ENCODE data around the gene REEP5. TPM values are rescaled to one million over a fixed set of nuclear protein-coding genes. Genes with fewer than 3 reads are reported as not detected.

Gene REEP5
- total and polyA plus RNA-seq, 2 donors from 2014 or later, result 132 to 157 TPM

DNA sequence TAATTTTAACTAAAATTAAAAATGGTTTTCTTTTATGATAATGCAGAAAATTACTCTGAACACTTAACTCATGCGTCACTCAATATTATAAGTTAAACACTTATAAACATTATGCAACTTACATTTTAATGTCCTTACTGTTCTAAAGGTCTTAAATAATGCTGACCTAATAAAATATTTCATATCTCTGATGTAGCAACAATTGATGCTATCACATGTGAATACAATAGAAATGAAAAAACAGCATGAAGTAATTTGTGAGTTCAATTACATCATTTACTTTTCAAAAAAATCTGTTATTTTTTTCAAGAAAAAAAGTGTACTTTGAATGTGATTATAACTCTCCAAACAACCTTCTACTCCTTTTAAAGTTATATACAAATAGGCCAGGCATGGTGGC is 26.4 kb upstream of the REEP5 start:
- H3K27ac ChIP-seq (ENCODE audit: low read depth in 2 of 2, low read length in 2 of 2), result no peak overlapping the region
- no peak for FAIRE-seq

DNA sequence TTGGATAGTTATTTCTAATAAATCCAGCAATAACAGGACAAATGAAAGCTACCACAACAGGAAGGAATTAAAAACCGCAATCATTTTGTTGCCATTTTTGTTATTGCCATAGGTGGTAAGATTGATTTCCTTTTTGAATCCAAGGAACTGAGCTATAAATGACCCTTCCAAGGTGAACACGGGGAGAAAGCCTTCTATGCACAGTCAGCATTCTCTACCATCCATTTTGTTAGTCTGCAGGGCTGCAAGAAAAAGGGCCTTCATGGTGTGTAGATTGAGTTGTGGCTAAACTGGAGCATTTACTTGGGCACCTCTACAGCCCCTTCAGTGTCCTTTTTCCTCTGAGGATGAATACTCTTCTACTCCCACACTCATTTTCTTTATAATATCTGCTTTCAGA is 18.6 kb upstream of the REEP5 start:
- Histone ChIP-seq H3K4me3 (ENCODE audit: low read length in 3 of 3) (no peak overlapping the region), H3K36me3 (ENCODE audit: control insufficient read depth in 2 of 3, insufficient read depth in 3 of 3, low read length in 3 of 3) (no peaks in the 10 kb centered on the region), H3K9me3 (ENCODE audit: control insufficient read depth in 2 of 3, insufficient read depth in 1 of 3, low read length in 3 of 3) (no peaks in the 10 kb centered on the region), H3K9ac (ENCODE audit: low read length in 3 of 3) (no peak overlapping the region), H3K4me1 (ENCODE audit: control insufficient read depth in 2 of 3, insufficient read depth in 2 of 3, low read depth in 1 of 3, low read length in 3 of 3) (no peaks in the 10 kb centered on the region), H3K27ac (ENCODE audit: low read depth in 2 of 2, low read length in 2 of 2) (no peak overlapping the region), H3K27me3 (ENCODE audit: control insufficient read depth, insufficient read depth, low read length) (no peaks in the 10 kb centered on the region)
- DNase-seq (no peak), FAIRE-seq (no peak)
- intact Hi-C loops (cut with DNase I), result no loop called here
- TF ChIP-seq, protein P1, sequence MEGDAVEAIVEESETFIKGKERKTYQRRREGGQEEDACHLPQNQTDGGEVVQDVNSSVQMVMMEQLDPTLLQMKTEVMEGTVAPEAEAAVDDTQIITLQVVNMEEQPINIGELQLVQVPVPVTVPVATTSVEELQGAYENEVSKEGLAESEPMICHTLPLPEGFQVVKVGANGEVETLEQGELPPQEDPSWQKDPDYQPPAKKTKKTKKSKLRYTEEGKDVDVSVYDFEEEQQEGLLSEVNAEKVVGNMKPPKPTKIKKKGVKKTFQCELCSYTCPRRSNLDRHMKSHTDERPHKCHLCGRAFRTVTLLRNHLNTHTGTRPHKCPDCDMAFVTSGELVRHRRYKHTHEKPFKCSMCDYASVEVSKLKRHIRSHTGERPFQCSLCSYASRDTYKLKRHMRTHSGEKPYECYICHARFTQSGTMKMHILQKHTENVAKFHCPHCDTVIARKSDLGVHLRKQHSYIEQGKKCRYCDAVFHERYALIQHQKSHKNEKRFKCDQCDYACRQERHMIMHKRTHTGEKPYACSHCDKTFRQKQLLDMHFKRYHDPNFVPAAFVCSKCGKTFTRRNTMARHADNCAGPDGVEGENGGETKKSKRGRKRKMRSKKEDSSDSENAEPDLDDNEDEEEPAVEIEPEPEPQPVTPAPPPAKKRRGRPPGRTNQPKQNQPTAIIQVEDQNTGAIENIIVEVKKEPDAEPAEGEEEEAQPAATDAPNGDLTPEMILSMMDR (IDR thresholded peaks at IDR 0.05; ENCODE audit: borderline replicate concordance, extremely low read depth, insufficient read depth), result no peak

More for the DNA sequence above, 26.4 kb upstream of the REEP5 start:
- H3K36me3 ChIP-seq (ENCODE audit: control insufficient read depth in 2 of 3, insufficient read depth in 3 of 3, low read length in 3 of 3), result no peaks in the 10 kb centered on the region
- no peaks in the 10 kb centered on the region for H3K4me1 ChIP-seq (ENCODE audit: control insufficient read depth in 2 of 3, insufficient read depth in 2 of 3, low read depth in 1 of 3, low read length in 3 of 3)
- no peaks in the 10 kb centered on the region for H3K27me3 ChIP-seq (ENCODE audit: control insufficient read depth, insufficient read depth, low read length)
- H3K9me3 ChIP-seq (ENCODE audit: control insufficient read depth in 2 of 3, insufficient read depth in 1 of 3, low read length in 3 of 3), result no peaks in the 10 kb centered on the region
- no peak overlapping the region for H3K9ac ChIP-seq (ENCODE audit: low read length in 3 of 3)
- no peak for DNase-seq
- intact Hi-C loops (cut with DNase I), result no loop called here
- TF ChIP-seq, protein P1 (IDR thresholded peaks at IDR 0.05; ENCODE audit: borderline replicate concordance, extremely low read depth, insufficient read depth), result no peak
- no peak overlapping the region for H3K4me3 ChIP-seq (ENCODE audit: low read length in 3 of 3)

DNA sequence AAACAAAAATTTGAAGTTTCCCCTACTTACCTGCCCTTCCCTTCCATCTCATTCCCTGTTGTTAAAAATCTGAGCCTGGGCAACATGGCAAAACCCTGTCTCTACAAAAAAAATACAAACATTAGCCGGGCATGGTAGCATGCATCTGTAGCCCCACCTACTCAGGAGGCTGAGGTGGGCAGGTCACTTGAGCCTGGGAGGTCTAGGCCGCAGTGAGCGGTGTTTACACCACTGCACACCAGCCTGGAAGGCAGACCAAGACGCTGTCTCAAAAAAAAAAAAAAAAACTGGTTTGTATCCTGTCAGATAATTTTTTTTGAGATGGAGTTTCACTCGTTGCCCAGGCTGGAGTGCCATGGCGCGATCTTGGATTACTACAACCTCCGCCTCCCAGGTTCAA is 16.3 kb upstream of the REEP5 start:
- TF ChIP-seq, protein P1 (IDR thresholded peaks at IDR 0.05; ENCODE audit: borderline replicate concordance, extremely low read depth, insufficient read depth), result no peak

DNA sequence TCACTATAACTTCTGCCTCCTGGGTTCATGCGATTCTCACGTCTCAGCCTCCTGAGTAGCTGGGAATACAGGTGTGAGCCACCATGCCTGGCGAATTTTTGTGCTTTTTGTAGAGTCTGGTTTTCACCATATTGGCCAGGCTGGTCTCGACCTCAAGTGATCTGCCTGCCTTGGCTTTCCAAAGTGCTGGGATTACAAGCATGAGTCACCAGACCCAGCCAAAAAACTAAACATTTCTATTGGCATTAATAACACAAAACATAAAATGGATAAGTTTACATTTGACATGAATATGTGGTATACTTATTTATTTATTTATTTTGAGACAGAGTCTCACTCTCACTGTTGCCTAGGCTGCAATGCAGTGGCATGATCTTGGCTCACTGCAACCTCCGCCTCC is 13.6 kb upstream of the REEP5 start:
- intact Hi-C loops (cut with DNase I), result no loop called here
- Histone ChIP-seq H3K27me3 (ENCODE audit: control insufficient read depth, insufficient read depth, low read length) (no peaks in the 10 kb centered on the region), H3K4me3 (ENCODE audit: low read length in 3 of 3) (no peak overlapping the region), H3K36me3 (ENCODE audit: control insufficient read depth in 2 of 3, insufficient read depth in 3 of 3, low read length in 3 of 3) (no peaks in the 10 kb centered on the region), H3K9me3 (ENCODE audit: control insufficient read depth in 2 of 3, insufficient read depth in 1 of 3, low read length in 3 of 3) (no peaks in the 10 kb centered on the region), H3K9ac (ENCODE audit: low read length in 3 of 3) (no peak overlapping the region), H3K4me1 (ENCODE audit: control insufficient read depth in 2 of 3, insufficient read depth in 2 of 3, low read depth in 1 of 3, low read length in 3 of 3) (no peaks in the 10 kb centered on the region), H3K27ac (ENCODE audit: low read depth in 2 of 2, low read length in 2 of 2) (no peak overlapping the region)
- FAIRE-seq (no peak), DNase-seq (no peak)
- TF ChIP-seq, protein P1 (IDR thresholded peaks at IDR 0.05; ENCODE audit: borderline replicate concordance, extremely low read depth, insufficient read depth), result no peak

More for the DNA sequence above, 16.3 kb upstream of the REEP5 start:
- intact Hi-C loops (cut with DNase I), result no loop called here
- H3K9me3 ChIP-seq (ENCODE audit: control insufficient read depth in 2 of 3, insufficient read depth in 1 of 3, low read length in 3 of 3), result no peaks in the 10 kb centered on the region
- no peak overlapping the region for H3K27ac ChIP-seq (ENCODE audit: low read depth in 2 of 2, low read length in 2 of 2)
- DNase-seq (peak in 1 of 5 donors; percentile 16), FAIRE-seq (no peak)
- H3K9ac ChIP-seq (ENCODE audit: low read length in 3 of 3), result no peak overlapping the region
- H3K4me3 ChIP-seq (ENCODE audit: low read length in 3 of 3), result no peak overlapping the region
- H3K4me1 ChIP-seq (ENCODE audit: control insufficient read depth in 2 of 3, insufficient read depth in 2 of 3, low read depth in 1 of 3, low read length in 3 of 3), result no peaks in the 10 kb centered on the region
- no peaks in the 10 kb centered on the region for H3K36me3 ChIP-seq (ENCODE audit: control insufficient read depth in 2 of 3, insufficient read depth in 3 of 3, low read length in 3 of 3)
- H3K27me3 ChIP-seq (ENCODE audit: control insufficient read depth, insufficient read depth, low read length), result no peaks in the 10 kb centered on the region
